Kidney (tissue), 22 donors: ENCODE data around the gene YARS2. TPM values are rescaled to one million over a fixed set of nuclear protein-coding genes. Genes with fewer than 3 reads are reported as not detected.

Source experiments
- DNase-seq, 5 donors: peaks; one replicate each; pipeline ENCODE4 v3.0.0-alpha.2; 2013 to 2020
- FAIRE-seq: peaks from 2 replicates; lab custom pipeline; 2012; peaks lifted over from hg19 to GRCh38; lab: Jason Lieb, UNC
- H3K27ac ChIP-seq, 2 donors: one replicate each; pipeline ENCODE4 v1.7.0; 2013; ENCODE audit warnings: low read depth in 2 of 2, low read length in 2 of 2, inconsistent platforms in 1 of 2
- H3K27me3 ChIP-seq: one replicate; pipeline ENCODE4 v1.7.1; 2013; ENCODE audit warnings: low read length, inconsistent platforms; ENCODE audit not compliant: control insufficient read depth, insufficient read depth
- H3K36me3 ChIP-seq, 3 donors: one replicate each; pipeline versions ENCODE4 v1.7.0 to v1.7.1; 2013; ENCODE audit warnings: low read length in 3 of 3, control low read depth in 1 of 3, inconsistent platforms in 1 of 3; ENCODE audit not compliant: insufficient read depth in 3 of 3, control insufficient read depth in 2 of 3
- H3K4me1 ChIP-seq, 3 donors: one replicate each; pipeline versions ENCODE4 v1.7.0 to v1.7.1; 2013; ENCODE audit warnings: low read length in 3 of 3, inconsistent platforms in 1 of 3, low read depth in 1 of 3; ENCODE audit not compliant: control insufficient read depth in 2 of 3, insufficient read depth in 2 of 3
- H3K4me3 ChIP-seq, 3 donors: one replicate each; pipeline versions ENCODE4 v1.7.0 to v1.8.1; 2013; ENCODE audit warnings: low read length in 3 of 3, control low read depth in 1 of 3, inconsistent platforms in 1 of 3
- H3K9ac ChIP-seq, 3 donors: one replicate each; pipeline versions ENCODE4 v1.7.0 to v1.7.1; 2013; ENCODE audit warnings: low read length in 3 of 3, control low read depth in 1 of 3, inconsistent platforms in 1 of 3
- H3K9me3 ChIP-seq, 3 donors: one replicate each; pipeline versions ENCODE4 v1.7.0 to v1.7.1; 2013; ENCODE audit warnings: low read length in 3 of 3, control low read depth in 1 of 3, inconsistent platforms in 1 of 3; ENCODE audit not compliant: control insufficient read depth in 2 of 3, insufficient read depth in 1 of 3
- CTCF ChIP-seq: IDR thresholded peaks from 3 replicates; pipeline ENCODE4 v1.5.1; 2012; ENCODE audit warnings: mild to moderate bottlenecking, moderate library complexity, borderline replicate concordance; ENCODE audit not compliant: insufficient read depth; ENCODE audit errors: extremely low read depth
- intact Hi-C: fragments of 100-400 bp; cut with DNase I; formaldehyde crosslinking; loops from one replicate; pipeline ENCODE4 v1.11.1; 2022
- long read RNA-seq, 10 donors: library from polyadenylated mRNA in 1 of 10; unstranded in 1 of 10; transcript quantifications; one replicate each; pipeline ENCODE4 v2.0.0 and lab custom pipeline, GENCODE V29; 2021 to 2026
- polyA plus RNA-seq: library from polyadenylated mRNA; stranded (reverse); fragments of 350-450 nt; fragmentation: Illumina TruSeq; extraction: RNeasy Lipid Tissue Mini Kit (QIAGEN cat#74804); gene quantifications from one replicate; pipeline ENCODE4 v1.2.3, GENCODE V29; 2014; ENCODE audit warnings: low read depth, low replicate concordance; ENCODE audit not compliant: insufficient read depth
- total RNA-seq: library from RNA; stranded (reverse); fragmentation: NEBNext Ultra II Directional; extraction: Animal tissue kit (Norgen Biotek cat#: 25700); gene quantifications from one replicate; pipeline ENCODE4 v1.2.1, GENCODE V29; 2021
- donor health status: control.
- donor health status: control.
- donor health status: control.
- donor health status: control.
- donor health status: control.
- donor health status: DM: yes; HTN: yes; CAD: no.
- donor health status: Normal renal cell carcinoma (clear cell type).

The YARS2 gene
- total RNA-seq (15.4 TPM), polyA plus RNA-seq (24.6 TPM)
- long read RNA-seq, donor 1, transcript YARS2-201 (5 exons, 2,122 nt), result major isoform, 8 of 8 reads
- long read RNA-seq, donor 1, partial matches to known transcripts, result 0 of 8 reads
- long read RNA-seq, donor 1, other reads (novel, unspliced or antisense), result 0 of 8 reads
- long read RNA-seq, donor 2, transcript YARS2-201 (5 exons, 2,122 nt), result major isoform, 8 of 8 reads
- long read RNA-seq, donor 2, partial matches to known transcripts, result 0 of 8 reads
- long read RNA-seq, donor 2, other reads (novel, unspliced or antisense), result 0 of 8 reads
- long read RNA-seq, donor 3, transcript YARS2-201 (5 exons, 2,122 nt), result major isoform, 15 of 15 reads
- long read RNA-seq, donor 3, partial matches to known transcripts, result 0 of 15 reads
- long read RNA-seq, donor 3, other reads (novel, unspliced or antisense), result 0 of 15 reads
- long read RNA-seq, donor 4, transcript YARS2-201 (5 exons, 2,122 nt), result major isoform, 8 of 60 reads
- long read RNA-seq, donor 4, partial matches to known transcripts, result 52 of 60 reads
- long read RNA-seq, donor 4, other reads (novel, unspliced or antisense), result 0 of 60 reads
- long read RNA-seq, donor 5, result 0 reads
- long read RNA-seq, donor 6, transcript YARS2-201 (5 exons, 2,122 nt), result major isoform, 12 of 24 reads
- long read RNA-seq, donor 6, partial matches to known transcripts, result 12 of 24 reads
- long read RNA-seq, donor 6, other reads (novel, unspliced or antisense), result 0 of 24 reads
- long read RNA-seq, donor 7, transcript YARS2-201 (5 exons, 2,122 nt), result major isoform, 8 of 13 reads
- long read RNA-seq, donor 7, partial matches to known transcripts, result 0 of 13 reads
- long read RNA-seq, donor 7, other reads (novel, unspliced or antisense), result 5 of 13 reads
- long read RNA-seq, donor 8, transcript YARS2-201 (5 exons, 2,122 nt), result major isoform, 10 of 10 reads
- long read RNA-seq, donor 8, partial matches to known transcripts, result 0 of 10 reads
- long read RNA-seq, donor 8, other reads (novel, unspliced or antisense), result 0 of 10 reads
- long read RNA-seq, donor 9, partial matches to known transcripts, result 0 of 3 reads
- long read RNA-seq, donor 9, other reads (novel, unspliced or antisense), result 0 of 3 reads
- long read RNA-seq, donor 10, partial matches to known transcripts, result 0 of 4 reads
- long read RNA-seq, donor 10, other reads (novel, unspliced or antisense), result 0 of 4 reads

DNA sequence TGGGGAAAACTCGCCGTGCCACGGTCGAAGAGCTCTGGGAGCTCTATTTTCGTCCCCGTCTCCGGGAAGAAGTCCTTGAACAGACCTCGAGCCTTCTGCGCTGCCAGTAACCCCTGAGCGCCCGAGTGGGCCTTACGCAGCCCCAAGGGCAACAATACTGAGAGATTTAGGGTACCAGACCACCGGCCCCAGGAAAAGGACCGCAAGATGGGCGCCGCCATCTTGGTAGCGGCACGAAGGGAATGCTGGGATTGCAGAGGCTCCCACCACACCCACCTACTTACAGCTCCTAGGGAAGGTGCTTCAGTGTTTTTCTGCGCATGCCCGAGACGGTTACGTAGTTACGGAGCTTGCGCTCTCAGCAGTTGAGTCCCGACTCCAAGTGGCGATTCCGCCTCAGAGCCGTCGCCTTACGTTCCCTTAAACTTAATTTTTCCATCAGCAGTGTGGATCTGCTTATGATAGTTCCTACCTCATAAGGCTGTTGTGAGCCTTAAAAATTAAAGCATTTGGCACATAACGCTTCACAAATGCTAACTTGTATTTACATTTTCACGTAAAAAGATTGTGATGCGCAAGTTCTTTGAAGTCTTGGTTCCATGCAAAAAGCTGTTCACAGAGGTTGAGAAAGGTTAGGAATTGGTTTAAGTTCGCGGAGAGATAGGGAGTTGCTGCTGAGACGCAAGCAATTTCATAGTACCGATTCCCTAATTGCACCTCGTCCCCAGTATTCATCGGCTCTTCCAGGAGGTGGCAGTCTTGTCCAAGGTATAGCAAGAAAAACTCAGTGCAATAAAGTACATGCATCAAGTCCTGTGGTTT, at the start of gene YARS2:
YARS2 (minus strand) TSS at position 244 of the 822 bp plus-strand sequence; CDS start at position 221, 23 bp downstream.
- H3K36me3 ChIP-seq, result peaks cover 2 to 11% (median 6%) of the 10 kb centered on the region in 3 donors
- H3K27me3 ChIP-seq, result no peaks in the 10 kb centered on the region
- H3K27ac ChIP-seq, result peak within 1 kb of the TSS; percentile 88 to 94
- intact Hi-C loops, result no loop called here
- DNase-seq (peak; percentile 96 to 99 (median 96)), FAIRE-seq (no peak)
- no peaks in the 10 kb centered on the region for H3K9me3 ChIP-seq
- TF ChIP-seq CTCF, result peak; percentile 90
- H3K4me1 ChIP-seq, result peaks cover 3 to 13% (median 11%) of the 10 kb centered on the region in 3 donors
- peak within 1 kb of the TSS; percentile 86 to 98 (median 88) for H3K4me3 ChIP-seq
- H3K9ac ChIP-seq, result peak within 1 kb of the TSS; percentile 79 to 95 (median 93)

DNA sequence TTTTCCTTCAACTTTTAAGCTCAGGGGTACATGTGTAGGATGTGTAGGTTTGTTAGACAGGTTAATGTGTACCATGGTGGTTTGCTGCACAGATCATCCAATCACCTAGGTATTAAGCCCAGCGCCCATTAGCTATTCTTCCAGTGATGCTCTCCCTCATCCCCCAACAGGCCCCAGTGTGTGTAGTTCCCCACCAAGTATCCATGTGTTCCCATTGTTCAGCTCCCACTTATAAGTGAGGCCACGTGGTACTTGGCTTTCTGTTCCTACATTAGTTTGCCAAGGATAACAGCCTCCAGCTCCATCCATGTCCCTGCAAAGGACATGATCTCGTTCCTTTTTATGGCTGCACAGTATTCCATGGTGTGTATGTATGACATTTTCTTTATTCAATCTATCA, 48.6 kb upstream of the YARS2 start:
- Histone ChIP-seq H3K36me3 (peaks cover 0 to 2% (median 0%) of the 10 kb centered on the region in 3 donors), H3K4me1 (no peaks in the 10 kb centered on the region), H3K27ac (no peak overlapping the region), H3K9ac (no peak overlapping the region), H3K27me3 (no peaks in the 10 kb centered on the region), H3K4me3 (no peak overlapping the region), H3K9me3 (no peaks in the 10 kb centered on the region)
- no peak for TF ChIP-seq CTCF
- no peak for DNase-seq
- FAIRE-seq, result no peak
- intact Hi-C loops, result no loop called here
